Hepatocyte (in vitro differentiated cells): ENCODE results near the gene COMMD4.

Source experiments
- EZH2 ChIP-seq: fragments of 200-600 bp; sonication (generic); IDR thresholded peaks from 2 replicates; pipeline ENCODE4 v1.6.1; 2016; ENCODE audit warnings: antibody characterized with exemption, mild to moderate bottlenecking, borderline replicate concordance
- EZH2phosphoT487 ChIP-seq: fragments of 200-600 bp; sonication (generic); IDR thresholded peaks from one replicate; pipeline ENCODE4 v1.6.1; 2018; ENCODE audit warnings: antibody characterized with exemption, mild to moderate bottlenecking, low read depth, moderate library complexity; ENCODE audit not compliant: unreplicated experiment, severe bottlenecking
- TF ChIP-seq, protein P1 (sequence below): fragments of 200-600 bp; sonication (generic); IDR thresholded peaks from 2 replicates; pipeline ENCODE4 v1.5.1; 2016; ENCODE audit warnings: antibody characterized with exemption, mild to moderate bottlenecking; ENCODE audit not compliant: poor library complexity

DNA sequence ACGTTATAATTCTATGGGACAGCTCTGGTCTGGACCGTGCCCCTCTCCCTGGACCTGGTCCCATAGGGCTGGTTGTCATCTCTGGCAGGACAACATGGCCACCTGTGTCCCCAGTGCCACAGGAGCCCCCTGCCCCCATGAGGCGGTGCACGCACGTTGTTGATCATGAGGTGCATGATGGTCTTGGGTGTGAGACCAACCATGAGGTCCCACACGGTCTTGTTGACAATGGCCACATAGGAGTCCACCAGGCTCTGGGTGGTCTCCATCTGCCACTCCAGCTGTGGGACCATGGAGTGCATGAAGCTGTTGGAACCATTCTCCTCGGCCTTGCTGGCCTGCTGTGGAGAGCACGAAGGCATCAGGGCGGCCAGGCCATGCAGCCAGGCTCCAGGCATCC, 33.5 kb upstream of the COMMD4 start:
- TF ChIP-seq, protein P1, sequence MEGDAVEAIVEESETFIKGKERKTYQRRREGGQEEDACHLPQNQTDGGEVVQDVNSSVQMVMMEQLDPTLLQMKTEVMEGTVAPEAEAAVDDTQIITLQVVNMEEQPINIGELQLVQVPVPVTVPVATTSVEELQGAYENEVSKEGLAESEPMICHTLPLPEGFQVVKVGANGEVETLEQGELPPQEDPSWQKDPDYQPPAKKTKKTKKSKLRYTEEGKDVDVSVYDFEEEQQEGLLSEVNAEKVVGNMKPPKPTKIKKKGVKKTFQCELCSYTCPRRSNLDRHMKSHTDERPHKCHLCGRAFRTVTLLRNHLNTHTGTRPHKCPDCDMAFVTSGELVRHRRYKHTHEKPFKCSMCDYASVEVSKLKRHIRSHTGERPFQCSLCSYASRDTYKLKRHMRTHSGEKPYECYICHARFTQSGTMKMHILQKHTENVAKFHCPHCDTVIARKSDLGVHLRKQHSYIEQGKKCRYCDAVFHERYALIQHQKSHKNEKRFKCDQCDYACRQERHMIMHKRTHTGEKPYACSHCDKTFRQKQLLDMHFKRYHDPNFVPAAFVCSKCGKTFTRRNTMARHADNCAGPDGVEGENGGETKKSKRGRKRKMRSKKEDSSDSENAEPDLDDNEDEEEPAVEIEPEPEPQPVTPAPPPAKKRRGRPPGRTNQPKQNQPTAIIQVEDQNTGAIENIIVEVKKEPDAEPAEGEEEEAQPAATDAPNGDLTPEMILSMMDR = no peak
- TF ChIP-seq EZH2 (no peak), EZH2phosphoT487 (no peak)
